Subcutaneous adipose tissue (tissue), 4 donors: ENCODE measurements around the gene COL6A1. TPM values are rescaled to one million over a fixed set of nuclear protein-coding genes. Genes with fewer than 3 reads are reported as not detected.

Experiments used
- total RNA-seq, 4 donors: library from RNA; depleted of rRNA; stranded (reverse); fragments of >200 nt; gene quantifications; one replicate each; pipeline ENCODE4 v1.1.0, GENCODE V29; 2016
- TF ChIP-seq, protein P1 (sequence below): fragments of 450-650 bp; IDR thresholded peaks from one replicate; pipeline ENCODE4 v1.5.1; 2016; ENCODE audit warnings: low read depth, mild to moderate bottlenecking, control low read depth, antibody characterized with exemption, moderate library complexity

The COL6A1 gene
- total RNA-seq, 4 donors from 2014 or later: 199 to 567 (median 554) TPM

DNA sequence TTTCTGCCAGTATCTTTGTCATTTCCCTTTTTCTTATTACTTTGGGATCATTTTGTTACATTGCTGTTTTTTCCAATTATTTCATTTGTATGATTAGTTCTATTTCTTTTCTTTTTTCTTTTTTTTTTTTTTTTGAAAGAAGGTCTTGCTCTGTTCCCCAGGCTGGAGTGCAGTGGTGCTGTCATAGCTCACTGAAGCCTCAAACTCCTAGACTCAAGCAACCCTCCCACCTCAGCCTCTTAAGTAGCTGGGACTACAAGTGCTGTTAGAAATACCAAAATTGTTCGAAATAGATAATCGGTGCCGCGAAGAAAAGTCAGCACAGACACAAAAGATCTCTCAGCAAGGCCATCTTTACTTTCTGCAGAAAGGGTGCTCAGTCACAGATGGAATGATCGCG lies 26.6 kb upstream of the COL6A1 start:
- TF ChIP-seq, protein P1, sequence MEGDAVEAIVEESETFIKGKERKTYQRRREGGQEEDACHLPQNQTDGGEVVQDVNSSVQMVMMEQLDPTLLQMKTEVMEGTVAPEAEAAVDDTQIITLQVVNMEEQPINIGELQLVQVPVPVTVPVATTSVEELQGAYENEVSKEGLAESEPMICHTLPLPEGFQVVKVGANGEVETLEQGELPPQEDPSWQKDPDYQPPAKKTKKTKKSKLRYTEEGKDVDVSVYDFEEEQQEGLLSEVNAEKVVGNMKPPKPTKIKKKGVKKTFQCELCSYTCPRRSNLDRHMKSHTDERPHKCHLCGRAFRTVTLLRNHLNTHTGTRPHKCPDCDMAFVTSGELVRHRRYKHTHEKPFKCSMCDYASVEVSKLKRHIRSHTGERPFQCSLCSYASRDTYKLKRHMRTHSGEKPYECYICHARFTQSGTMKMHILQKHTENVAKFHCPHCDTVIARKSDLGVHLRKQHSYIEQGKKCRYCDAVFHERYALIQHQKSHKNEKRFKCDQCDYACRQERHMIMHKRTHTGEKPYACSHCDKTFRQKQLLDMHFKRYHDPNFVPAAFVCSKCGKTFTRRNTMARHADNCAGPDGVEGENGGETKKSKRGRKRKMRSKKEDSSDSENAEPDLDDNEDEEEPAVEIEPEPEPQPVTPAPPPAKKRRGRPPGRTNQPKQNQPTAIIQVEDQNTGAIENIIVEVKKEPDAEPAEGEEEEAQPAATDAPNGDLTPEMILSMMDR: no peak

DNA sequence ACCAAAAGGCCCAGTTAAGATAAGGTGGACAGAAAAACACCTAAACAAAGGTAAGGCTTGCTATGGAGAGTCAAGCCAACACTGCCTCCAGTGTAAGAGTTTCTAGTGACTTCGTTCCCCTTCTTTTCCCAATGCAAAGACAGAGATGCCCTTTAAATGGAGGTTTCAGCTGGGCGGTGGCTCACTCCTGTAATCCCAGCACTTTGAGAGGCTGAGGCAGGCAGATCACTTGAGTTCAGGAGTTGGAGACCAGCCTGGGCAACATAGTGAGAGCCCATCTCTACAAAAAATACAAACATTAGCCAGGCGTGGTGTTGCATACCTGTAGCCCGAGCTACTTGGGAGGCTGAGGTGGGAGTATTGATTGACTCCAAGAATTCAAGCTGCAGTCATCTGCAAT lies 24.0 kb upstream of the COL6A1 start:
- TF ChIP-seq, protein P1: no peak

DNA sequence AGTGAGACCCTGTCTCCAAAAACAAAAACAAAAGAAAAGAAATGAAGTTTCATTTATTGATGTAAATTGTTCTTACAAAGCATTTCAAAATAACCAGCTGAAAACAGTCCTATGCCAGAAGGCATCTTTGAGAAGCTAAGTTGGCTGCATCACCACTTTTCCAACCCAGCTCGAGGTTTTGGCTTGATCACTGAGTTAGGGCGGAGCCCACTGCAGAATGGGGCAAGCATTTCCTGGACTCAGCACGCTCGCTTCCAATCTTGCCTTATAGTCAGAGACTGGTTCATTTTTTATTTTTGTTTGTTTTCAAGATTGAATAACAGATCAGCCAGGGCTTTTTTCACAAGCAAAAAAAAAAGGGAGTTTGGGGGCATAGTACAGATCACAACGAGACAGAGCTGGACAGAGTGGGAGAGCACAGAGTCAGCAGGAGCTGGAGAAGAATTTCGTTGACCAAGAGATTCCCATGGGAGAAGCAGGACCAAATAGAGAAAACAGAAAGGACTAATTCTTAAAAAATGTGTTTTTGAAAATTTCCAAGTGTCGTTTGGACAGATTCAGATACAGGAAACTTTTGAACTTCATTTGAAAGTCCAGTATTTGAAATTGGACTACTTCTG lies 23.5 kb upstream of the COL6A1 start:
- TF ChIP-seq, protein P1: no peak

- TF ChIP-seq, protein P1: no peak
These were observed 22.4 kb upstream of the COL6A1 start for GRCh38 chr21:45959182-45959581.

DNA sequence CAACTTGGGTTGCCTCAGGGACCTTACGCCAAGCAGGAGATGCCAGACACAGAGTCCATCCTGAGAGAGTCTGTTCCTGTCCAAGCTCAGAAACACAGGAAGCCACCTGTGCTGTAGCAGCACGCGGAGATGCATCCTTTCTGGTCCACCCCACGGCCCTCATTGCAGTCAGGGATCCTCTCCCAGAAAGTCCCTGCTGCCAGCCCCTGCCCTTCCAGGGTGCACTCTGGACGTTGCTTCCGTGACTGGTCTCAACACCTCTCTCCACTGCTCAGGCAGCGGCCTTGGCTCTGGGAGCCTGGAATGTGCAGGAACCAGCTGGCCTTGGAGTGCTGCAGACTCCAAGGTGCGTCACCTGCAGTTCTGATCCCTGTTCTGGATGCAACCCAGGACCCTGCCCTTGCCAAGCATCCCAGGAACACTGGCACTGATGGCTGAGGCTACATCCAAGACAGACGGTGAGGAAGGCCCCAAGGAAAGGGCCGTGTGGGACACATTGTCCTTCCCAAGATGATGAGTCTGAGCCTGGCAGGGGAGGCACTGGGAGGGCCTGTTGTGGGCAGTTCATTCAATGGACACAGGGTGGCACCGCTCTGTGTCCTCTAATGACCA lies 21.7 kb upstream of the COL6A1 start:
- TF ChIP-seq, protein P1: no peak

DNA sequence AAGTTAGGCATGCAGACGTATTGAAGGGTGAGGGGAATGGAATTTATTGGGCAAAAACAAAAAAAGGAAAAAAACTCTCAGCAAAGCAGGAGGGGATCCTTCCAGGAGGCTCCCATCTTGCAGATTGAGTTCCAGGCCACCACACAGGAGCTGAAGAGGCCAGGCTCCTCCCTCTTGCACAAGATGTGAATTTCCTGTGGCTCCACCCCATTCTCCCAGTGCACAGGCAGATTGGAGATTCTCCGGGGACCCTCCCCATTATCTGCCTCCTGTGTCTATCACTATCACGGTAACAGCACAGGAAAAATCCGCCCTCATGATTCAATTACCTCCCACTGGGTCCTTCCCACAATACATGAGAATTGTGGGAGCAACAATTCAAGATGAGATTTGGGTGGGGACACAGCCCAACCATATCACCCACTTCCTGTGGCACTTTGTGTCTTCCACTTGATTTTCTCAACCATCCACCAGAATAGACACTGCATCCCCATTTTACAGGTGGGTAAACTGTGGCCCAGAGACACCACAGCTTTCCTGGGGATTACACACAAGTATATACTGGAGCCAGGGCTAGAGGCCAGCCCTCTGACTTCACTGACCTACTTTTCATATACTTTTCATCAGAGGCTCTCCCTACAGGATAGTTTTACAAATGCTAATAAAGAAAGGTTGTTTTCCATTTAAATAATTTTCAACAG lies 18.9 kb upstream of the COL6A1 start:
- TF ChIP-seq, protein P1: no peak

DNA sequence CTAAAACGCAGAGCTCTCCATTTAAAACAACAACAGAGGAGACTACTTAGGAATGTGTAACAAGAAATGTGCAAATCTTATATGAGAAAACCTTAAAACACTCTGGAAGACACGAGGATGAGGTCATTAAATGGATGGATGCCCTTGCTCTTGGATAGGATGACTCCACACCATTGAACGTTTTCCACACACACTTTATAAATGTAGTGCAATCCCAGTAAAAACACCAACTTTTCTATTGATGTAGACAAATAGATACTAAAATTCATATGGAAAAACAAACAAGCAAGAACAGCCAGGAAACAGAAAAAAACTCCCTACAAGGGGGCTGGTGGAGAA lies 18.4 kb upstream of the COL6A1 start:
- TF ChIP-seq, protein P1: no peak
